ENCODE results near the gene SLC6A19.

Gene SLC6A19

GRCh38 chr5:1165864-1166263 is 35.5 kb upstream of the SLC6A19 start:
- no peak for DNase-seq (ENCODE audit: low read depth in 2 of 3, low spot score in 2 of 3)

- DNase-seq (ENCODE audit: low read depth in 2 of 3, low spot score in 2 of 3): no peak
Observed at GRCh38 chr5:1166370-1166769, 35.0 kb upstream of the SLC6A19 start.

DNA sequence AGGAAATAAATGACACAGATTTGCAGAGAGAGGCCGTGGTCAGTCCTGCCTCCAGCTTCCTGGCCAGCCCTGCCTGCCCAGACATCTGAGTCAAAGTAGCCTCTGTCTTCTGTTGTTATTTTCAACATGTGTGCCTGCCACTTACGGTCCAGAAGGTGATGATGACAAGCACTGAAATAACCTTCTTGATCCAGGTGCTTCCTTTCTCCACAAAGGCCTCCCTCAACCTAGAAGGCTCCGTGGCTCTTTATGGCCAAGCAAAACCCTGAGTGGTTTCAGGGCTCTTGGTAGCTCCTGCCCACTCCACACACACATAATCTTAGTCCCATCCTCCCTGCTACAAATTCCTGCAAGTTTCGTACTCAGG is 34.1 kb upstream of the SLC6A19 start:
- DNase-seq (ENCODE audit: low read depth in 2 of 3, low spot score in 2 of 3): no peak

GRCh38 chr5:1167728-1168709 is 33.4 kb upstream of the SLC6A19 start:
- peak in 1 of 3 experiments; percentile 24 for DNase-seq (ENCODE audit: low read depth in 2 of 3, low spot score in 2 of 3)

DNA sequence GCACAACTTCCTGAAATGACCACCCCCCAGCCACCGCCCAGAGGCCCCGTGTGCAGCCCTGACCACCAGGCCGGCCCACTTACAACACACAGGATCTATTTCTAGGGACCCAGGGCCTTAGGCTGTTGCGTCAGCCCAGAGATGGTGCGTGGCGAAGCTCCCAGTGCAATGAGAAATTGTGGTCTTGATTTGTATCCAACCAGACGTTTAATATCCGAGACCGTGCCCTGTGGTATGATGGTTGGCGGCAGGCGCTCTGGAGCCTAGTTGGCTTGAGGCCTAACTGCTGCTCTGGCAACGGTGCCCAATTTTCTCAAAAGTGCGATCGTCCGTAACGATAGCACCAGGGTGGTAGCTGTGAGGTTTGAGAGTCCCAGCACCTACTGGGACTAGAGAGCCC is 32.6 kb upstream of the SLC6A19 start:
- DNase-seq (ENCODE audit: low read depth in 2 of 3, low spot score in 2 of 3): no peak

GRCh38 chr5:1169211-1170115 is 31.9 kb upstream of the SLC6A19 start:
- DNase-seq (ENCODE audit: low read depth in 2 of 3, low spot score in 2 of 3): no peak

GRCh38 chr5:1171340-1171941 is 30.0 kb upstream of the SLC6A19 start:
- no peak for DNase-seq (ENCODE audit: low read depth in 2 of 3, low spot score in 2 of 3)

DNA sequence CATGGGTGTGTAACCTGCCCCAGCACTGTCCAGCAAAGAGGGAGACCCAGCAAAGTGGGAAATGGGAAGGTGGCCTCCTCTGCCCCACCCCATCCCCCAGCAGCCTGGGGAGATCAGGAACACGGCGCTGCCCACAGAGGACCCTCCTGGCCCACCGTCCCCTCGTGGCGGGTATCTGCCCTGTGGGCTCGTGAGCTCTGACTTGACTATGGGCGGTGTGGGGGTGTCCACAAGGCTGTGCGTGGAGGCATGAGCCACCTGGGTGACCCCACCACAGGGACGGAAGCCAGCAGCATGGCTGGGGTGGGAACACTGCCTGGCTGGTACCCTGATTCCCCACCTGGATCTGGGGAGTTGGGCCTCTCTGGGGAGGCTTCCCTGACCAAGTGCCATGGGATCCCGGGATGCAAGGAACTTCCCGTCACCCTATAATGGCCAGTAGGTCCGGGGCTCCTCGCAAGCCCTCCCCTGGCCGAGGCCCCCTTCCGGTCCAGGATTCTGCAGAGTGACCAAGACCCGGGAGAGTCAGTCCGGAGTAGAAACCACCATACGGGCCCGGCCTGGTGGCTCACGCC is 29.3 kb upstream of the SLC6A19 start:
- DNase-seq (ENCODE audit: low read depth in 2 of 3, low spot score in 2 of 3): no peak

DNA sequence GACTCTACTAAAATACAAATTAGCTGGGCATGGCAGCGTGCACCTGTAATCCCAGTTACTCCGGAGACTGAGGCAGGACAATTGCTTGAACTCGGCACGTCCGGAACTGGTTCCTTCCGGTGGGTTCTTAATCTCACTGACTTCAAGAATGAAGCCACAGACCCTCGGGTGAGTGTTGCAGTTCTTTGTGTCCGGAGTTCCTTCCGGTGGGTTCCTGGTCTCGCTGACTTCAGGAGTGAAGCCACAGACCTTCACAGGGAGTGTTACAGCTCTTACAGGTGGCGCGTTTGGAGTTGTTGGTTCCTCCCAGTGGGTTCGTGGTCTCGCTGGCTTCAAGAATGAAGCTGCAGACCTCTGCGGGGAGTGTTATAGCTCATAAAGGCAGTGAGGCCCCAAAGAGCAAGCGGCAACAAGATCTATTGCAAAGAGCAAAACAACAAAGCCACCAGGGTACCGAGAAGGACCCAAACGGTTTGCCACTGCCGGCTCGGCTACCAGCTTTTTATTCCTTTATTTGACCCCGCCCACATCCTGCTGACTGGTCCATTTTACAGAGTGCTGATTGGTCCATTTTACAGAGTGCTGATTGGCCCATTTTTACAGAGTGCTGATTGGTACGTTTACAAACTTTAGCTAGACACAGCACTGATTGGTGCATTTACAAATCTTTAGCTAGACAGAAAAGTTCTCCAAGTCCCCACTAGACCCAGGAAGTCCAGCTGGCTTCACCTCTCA is 28.6 kb upstream of the SLC6A19 start:
- peak in 1 of 3 experiments; percentile 18 for DNase-seq (ENCODE audit: low read depth in 2 of 3, low spot score in 2 of 3)

DNA sequence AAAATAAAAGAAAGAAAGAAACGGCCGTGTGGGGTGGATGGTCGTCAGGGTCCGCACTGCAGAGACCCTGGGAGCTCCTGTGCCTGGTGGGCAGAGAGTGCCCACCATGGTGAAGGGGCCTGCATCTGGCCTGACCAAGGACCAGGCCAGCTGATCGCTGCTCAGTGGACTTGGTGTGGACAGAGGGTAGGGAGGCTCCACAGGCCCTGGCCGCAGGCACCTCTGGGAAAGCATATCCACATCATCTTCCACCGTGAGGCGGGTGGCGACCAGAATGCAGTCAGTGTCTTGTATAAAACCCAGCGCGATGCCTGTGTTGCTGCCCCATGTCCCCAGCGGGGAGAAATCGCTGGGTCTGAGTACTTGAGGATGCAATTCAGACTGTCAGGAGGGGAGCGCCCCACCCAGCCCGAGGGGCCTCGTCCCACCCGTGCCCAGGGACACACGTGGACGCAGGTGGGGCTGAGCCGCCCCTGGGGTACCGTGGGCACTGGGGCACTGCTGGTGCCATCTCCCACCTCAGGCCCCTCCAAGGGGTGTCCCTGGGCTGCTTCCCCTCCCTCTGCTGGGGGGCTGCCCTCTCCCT is 27.8 kb upstream of the SLC6A19 start:
- DNase-seq (ENCODE audit: low read depth in 2 of 3, low spot score in 2 of 3): no peak

DNA sequence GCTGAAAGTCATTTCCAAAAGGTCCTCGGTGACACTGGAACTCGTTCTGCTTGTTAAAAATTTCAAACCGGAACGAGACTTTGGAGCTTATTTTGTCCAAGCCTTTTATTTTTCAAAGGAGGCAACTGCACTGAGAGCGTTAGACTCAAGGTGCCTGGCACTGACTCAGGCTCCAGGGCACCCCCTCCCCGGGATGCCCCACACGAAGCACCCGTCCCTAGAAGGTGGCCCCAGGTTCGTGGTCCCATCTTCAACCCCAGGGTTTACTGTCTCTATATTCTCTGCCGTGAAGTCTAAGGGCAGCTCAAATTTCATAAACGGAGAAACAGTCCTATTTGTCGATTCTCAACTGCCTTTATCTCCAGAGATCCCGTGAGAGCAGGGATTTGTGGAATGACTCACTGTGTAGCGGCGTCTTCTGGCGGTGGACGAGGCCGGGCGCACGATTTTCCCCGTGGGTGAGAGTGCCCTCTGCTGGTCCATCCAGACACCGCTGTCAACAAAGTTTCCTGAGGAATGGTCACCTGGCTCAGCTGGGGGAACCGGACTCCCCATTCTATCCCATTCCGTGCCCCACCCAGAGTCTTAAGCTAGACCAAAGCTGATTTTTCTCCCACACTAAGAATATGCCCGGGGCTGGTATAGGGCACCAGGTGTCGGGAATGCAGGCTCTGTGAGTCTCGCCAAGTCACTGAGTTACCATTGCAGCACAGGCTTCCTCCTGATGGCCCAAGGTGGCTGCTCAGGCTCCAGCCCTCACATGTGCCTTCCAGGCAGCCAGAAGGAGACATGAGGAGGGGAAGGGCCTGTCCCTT is 27.1 kb upstream of the SLC6A19 start:
- DNase-seq (ENCODE audit: low read depth in 2 of 3, low spot score in 2 of 3): peak in 1 of 3 experiments; percentile 36

DNA sequence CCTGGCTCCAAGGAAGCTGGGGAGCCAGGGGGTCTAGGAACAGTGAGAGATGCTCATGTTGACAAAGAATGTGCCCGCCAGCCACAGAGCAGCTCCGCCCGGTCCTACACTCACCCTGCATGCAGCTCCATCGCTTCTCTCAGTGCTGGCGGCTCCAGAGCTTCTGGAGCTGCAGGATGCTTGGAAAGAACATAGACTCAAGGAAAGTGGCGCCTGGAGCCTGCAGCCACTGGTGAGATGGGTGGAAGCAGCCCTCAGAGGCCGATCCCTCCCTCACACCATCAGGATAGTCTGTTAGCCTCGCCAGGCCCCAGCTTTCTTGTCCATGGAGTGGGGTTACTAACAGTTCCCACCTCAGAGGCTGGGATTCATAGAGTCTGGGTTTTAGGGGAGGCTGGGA is 26.4 kb upstream of the SLC6A19 start:
- no peak for DNase-seq (ENCODE audit: low read depth in 2 of 3, low spot score in 2 of 3)

DNA sequence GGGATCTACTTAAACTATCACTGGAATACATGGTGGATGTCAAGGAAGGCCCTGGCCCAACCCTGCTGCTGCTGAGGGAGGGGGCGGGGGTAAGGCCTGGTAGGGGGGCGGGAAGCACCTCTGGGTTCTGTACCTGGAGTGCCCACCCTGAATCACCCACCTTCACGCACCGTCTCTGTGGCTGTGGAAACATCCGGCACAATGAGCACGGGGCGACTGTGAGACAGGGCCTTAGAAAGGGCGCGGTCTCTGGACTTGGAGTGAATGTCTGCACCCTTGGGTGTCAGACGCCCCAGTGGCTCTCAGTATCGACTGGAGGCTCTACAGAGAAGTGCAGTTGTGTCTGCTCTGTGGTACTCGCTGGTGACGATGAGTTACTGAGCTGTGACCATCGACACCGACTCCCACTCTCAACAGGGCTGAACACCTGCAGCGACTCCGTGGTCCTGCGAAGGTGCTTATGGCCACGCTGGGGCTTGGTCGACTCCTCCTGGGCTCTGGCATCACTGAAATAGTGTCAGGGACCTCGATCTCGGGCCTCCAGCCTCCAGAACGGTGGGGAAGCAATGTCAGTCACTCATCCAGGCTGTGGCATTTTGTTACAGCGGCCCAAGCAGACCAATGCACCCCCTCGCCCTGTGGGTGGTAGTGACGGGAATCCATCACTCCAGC is 25.5 kb upstream of the SLC6A19 start:
- no peak for DNase-seq (ENCODE audit: low read depth in 2 of 3, low spot score in 2 of 3)

DNA sequence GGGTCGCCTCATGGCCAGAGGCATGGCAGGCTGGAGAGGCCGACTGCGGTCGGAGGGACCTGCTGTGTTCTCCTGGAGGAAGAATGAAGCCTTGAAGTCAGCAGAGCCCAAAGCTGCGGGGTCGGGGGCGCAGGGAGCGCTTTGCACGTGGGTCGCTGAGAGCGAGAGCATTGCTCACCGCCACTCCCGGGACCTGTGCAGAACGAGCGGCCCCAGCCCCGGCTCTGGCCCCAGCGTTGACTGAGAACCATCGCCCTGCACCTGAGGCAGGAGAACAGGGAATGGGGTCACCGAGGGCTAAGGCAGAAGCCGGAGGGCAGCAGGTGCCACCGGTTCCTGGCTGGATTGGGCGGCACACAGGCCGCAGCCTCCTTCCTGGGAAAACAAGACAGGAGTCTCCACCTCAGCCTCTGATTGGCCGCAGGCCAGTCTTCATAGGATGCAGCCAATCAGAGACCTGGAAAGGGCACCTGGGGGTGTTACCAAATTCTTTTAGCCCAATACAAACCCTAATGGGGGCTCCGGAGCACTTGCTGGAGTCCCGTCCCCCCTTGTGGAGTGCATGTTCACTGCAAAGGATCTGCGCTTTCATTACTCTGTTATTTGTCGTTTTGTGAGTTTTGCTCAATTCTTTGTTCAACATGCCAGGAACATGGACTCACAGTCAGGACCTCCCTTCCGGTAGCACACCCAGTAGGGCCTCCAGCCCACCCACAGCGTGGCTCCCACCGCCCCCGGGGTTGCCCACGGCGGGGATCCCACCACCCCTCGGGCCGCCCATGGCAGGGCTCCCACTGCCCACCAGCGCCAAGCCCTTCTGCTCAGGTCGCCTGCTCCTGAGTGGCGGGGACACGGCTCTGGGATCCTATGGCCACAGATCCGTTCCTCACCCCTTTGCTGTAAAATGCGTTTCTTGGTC is 24.7 kb upstream of the SLC6A19 start:
- DNase-seq (ENCODE audit: low read depth in 2 of 3, low spot score in 2 of 3): no peak

DNA sequence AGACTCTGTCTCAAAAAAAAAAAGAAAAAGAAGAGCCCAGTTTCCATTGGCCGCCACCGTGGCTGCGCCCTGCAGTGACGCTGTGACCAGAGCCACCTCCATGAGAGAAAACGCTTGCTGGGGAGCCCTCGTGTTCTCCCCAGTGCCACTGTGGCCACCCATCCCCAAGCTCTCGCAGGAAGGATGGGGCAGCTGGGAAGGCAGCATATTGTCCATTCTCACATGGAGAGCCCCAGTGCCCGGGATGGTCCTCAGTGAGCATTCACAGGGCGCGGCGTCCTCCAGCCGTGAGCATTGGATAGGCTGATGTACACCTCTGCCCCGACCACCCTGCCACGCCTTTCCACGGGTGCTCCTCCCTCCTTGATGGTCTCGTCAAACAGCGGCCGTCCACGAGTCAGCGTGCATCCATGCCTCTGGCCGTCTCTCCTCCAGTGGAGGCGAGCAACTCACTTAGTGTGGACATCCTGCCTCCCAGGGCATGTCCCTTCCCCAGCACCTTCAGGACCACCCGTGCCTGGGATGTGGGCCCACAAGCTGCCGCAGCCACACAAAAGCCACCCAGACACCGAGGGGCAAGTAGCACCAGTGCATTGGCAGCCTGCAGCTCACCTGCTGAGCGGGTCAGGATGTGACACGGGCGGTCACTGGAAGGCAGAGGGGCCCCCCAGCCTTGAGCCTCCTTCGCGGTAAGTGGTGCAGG is 23.4 kb upstream of the SLC6A19 start:
- DNase-seq (ENCODE audit: low read depth in 2 of 3, low spot score in 2 of 3): no peak

DNA sequence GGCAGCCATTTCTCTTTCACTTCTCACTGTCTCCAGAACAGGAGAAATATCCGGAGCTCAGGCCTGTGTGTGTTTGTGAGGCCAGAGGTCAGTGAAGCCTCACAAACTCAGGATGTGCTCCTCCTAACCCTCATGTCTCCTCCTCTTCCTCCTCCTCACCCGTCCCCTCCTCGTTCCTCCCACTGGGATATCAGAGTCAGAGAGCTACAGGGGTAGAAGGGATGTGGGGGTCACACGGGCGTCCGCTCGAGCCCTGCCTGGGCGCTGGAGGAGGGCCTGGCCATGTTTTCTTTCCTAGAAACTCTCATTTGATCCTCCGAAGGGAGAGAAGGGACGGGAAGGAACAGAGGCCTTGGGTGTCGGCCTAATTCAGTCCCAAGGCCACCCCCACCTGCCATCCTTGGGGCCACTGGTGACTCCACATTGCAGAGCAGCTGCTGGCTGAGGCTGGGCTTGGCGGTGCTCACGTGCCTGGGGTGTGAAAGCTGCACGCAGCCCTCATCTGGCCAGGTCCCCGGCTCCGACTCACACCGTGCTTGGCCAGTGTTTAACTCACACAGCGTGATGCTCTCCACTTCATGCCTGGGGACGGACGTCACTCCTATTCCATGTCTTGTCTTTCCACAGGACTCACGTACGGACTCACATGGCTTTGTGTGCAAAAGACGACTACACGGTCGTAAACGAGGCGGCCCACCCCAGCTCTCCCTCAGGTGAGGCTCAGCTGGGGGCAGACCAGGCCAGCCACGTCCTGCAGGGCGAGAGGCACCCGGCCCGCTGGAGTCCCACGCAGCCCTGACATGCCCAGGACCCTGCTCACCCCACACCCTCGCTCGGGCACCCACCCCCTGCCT is 22.6 kb upstream of the SLC6A19 start:
- DNase-seq (ENCODE audit: low read depth in 2 of 3, low spot score in 2 of 3): no peak
